HepG2 (cell line): ENCODE data around the gene CKS1B. TPM values are rescaled to one million over a fixed set of nuclear protein-coding genes. Genes with fewer than 3 reads are reported as not detected.
A peak's percentile ranks its signal among the peaks of the same experiment; 100 is the strongest.

ENCODE experiments used
- AFF4 ChIP-seq: sonication (generic); formaldehyde crosslinking; IDR thresholded peaks from 2 replicates; pipeline ENCODE4 v1.4.0; 2020; ENCODE audit warnings: missing genetic modification reagents
- AGO2 ChIP-seq: fragments of 200-400 bp; formaldehyde crosslinking; optimal IDR thresholded peaks from 2 replicates; pipeline ENCODE3; 2017; ENCODE audit warnings: mild to moderate bottlenecking, low read depth, low read length, moderate library complexity
- DRAP1 ChIP-seq: IDR thresholded peaks from 2 replicates; pipeline ENCODE4 v1.6.1; 2016; ENCODE audit warnings: missing genetic modification reagents, missing compliant biosample characterization
- MAX ChIP-seq: IDR thresholded peaks from 2 replicates; pipeline ENCODE4 v1.6.1; 2012; ENCODE audit warnings: inconsistent platforms
- MTERF4 ChIP-seq: sonication (generic); formaldehyde crosslinking; IDR thresholded peaks from 2 replicates; pipeline ENCODE4 v1.8.0; 2023; ENCODE audit warnings: mild to moderate bottlenecking, missing genetic modification reagents
- SRSF9 ChIP-seq: fragments of 200-400 bp; formaldehyde crosslinking; IDR thresholded peaks from 2 replicates; pipeline ENCODE4 v1.6.1; 2018; ENCODE audit warnings: borderline replicate concordance, mild to moderate bottlenecking, low read depth, low read length; ENCODE audit not compliant: insufficient read depth, poor library complexity, severe bottlenecking
- ZFP36 ChIP-seq: fragments of 150-350 bp; IDR thresholded peaks from 2 replicates; pipeline ENCODE4 v1.6.1; 2018; ENCODE audit warnings: borderline replicate concordance, low read length, low read depth; ENCODE audit not compliant: partially characterized antibody
- ZNF407 ChIP-seq: sonication (generic); formaldehyde crosslinking; IDR thresholded peaks from one replicate; pipeline ENCODE4 v1.5.1; 2020; ENCODE audit warnings: mild to moderate bottlenecking, missing genetic modification reagents; ENCODE audit errors: not compliant biosample characterization
- ZNF782 ChIP-seq: sonication (generic); formaldehyde crosslinking; IDR thresholded peaks from 2 replicates; pipeline ENCODE4 v1.4.0; 2020; ENCODE audit warnings: missing genetic modification reagents, mild to moderate bottlenecking, borderline replicate concordance
- ZNF879 ChIP-seq: sonication (generic); formaldehyde crosslinking; IDR thresholded peaks from 2 replicates; pipeline ENCODE4 v1.8.1; 2023; ENCODE audit warnings: missing genetic modification reagents
- ZUFSP ChIP-seq: sonication (generic); formaldehyde crosslinking; IDR thresholded peaks from 2 replicates; pipeline ENCODE4 v1.9.0; 2021; ENCODE audit warnings: missing genetic modification reagents, mild to moderate bottlenecking, borderline replicate concordance
- polyA plus RNA-seq, 8 experiments: library from polyadenylated mRNA; depleted of rRNA in 3 of 8; stranded (reverse) in 7 of 8; unstranded in 1 of 8; fragments of >200 nt; fragmentation: Illumina TruSeq in 4 of 8; extraction: Trizol in 4 of 8; gene quantifications; 2 replicates each; pipeline versions ENCODE4 v1.2.1 to v1.2.3, GENCODE V29; 2011 to 2016; ENCODE audit warnings: low read depth in 4 of 8, missing spikeins in 1 of 8, mixed read lengths in 1 of 8; ENCODE audit not compliant: insufficient read depth in 1 of 8
- total RNA-seq, 5 experiments: library from RNA; depleted of rRNA; stranded (reverse); fragments of >200 nt; fragmentation: Illumina TruSeq; extraction: Trizol; gene quantifications; 2 replicates each; pipeline ENCODE4 v1.2.3, GENCODE V29; 2016; ENCODE audit warnings: low read depth in 1 of 5

CKS1B gene
- total and polyA plus RNA-seq, 2 of the 13 experiments (the other 11 are each of a cell fraction or from before 2014, with no cell fraction given) = 217 to 222 TPM

- TF ChIP-seq ZNF407 (CRISPR knock-in tag) = no peak
- no peak for TF ChIP-seq AGO2
- peak; percentile 83 for TF ChIP-seq MAX
- no peak for TF ChIP-seq SRSF9
- TF ChIP-seq ZNF782 (CRISPR knock-in tag) = peak; percentile 40; the same call in 1 of the 2 replicates
- no peak; the same call in 1 of the 2 replicates for TF ChIP-seq MTERF4 (CRISPR knock-in tag)
- TF ChIP-seq AFF4 (CRISPR knock-in tag) = 0 out of 2 replicates have a peak, but pooled peaks have one; percentile 51
- no peak for TF ChIP-seq ZUFSP (CRISPR knock-in tag)
- 0 out of 2 replicates have a peak, but pooled peaks have one; percentile 73 for TF ChIP-seq ZNF879 (CRISPR knock-in tag)
- TF ChIP-seq DRAP1 (CRISPR knock-in tag) = no peak
- TF ChIP-seq ZFP36 = no peak
These were observed 29.9 kb upstream of the CKS1B start (continued) for GRCh38 chr1:154944401-154945159.
